Stimulated activated CD8-positive, alpha-beta memory T cell treated with anti-CD3 and anti-CD28 coated beads, Interleukin-4, amount 100 ng/mL, for 48 hours (primary cell): Measurements from ENCODE around the gene TTLL1.
"Not testable (repeated sequence)": the region's sequence is repeated elsewhere in the genome, so short reads cannot be mapped to it uniquely, and the experiment has no call there.

Experiments used
- DNase-seq: peaks from one replicate; pipeline ENCODE4 v3.0.0-alpha.2; 2020

Gene TTLL1

DNA sequence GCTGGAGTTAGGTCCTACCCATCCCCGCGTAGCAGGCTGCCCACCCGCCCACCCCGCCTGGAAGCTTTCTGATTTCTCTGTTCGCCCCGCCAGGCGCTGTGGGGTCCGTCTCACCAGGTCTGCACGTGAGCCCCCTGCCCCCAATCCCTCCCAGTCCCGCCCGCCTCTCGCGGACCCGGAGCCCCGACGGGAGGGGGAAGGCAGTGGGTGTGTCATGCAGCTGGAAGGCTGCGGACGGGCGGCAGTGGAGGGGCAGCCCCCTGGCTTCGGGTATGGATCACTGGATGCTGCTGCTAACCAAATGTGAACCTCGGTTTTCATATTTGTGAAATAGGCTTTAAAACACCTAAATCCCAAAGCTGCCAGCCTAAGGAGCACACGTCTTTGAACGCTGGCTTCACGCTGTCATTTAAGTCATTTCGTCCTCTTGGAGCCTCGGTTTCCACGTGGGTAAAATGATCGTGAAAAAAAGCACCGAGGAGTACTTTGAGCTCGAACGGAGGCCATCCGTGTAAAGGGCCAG is 20.8 kb upstream of the TTLL1 start:
- DNase-seq: no peak

- DNase-seq: no peak
Observed at GRCh38 chr22:43109511-43109910, 20.3 kb upstream of the TTLL1 start.

DNA sequence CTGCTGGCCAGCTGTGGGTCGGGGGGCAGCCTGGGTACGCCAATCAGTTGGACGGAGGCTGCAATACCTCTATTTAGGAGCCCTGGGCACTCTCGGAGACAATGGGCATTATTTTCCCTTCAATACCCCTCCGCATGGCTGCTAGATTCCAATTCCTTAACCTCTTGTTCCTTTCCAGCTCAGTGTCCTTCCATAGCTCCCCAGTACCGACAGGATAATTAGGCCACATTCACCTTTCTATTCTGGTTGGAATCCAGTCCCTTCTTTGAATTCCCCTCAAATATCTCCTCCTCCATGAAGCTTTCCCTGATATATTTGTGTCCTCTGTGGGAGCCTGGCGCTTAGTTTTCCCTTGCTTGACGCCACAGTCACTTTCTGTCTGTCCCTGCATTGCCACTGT is 17.1 kb upstream of the TTLL1 start:
- no peak for DNase-seq

DNA sequence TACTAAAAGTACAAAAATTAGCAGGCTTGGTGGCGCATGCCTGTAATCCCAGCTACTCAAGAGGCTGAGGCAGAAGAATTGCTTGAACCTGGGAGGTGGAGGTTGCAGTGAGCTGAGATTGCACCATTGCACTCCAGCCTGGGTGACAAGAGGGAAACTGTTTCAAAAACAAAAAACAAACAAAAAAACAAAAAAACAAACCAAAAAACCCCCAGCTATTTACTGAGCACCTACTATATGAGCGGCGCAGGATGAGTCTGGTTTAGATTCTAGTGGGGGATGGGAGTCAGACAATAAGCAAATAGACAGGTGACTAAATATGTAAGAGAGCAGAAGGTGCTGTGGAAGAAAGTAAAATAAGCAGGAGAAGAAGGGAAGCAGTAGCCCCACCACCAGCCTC is 15.8 kb upstream of the TTLL1 start:
- not testable (repeated sequence) for DNase-seq

DNA sequence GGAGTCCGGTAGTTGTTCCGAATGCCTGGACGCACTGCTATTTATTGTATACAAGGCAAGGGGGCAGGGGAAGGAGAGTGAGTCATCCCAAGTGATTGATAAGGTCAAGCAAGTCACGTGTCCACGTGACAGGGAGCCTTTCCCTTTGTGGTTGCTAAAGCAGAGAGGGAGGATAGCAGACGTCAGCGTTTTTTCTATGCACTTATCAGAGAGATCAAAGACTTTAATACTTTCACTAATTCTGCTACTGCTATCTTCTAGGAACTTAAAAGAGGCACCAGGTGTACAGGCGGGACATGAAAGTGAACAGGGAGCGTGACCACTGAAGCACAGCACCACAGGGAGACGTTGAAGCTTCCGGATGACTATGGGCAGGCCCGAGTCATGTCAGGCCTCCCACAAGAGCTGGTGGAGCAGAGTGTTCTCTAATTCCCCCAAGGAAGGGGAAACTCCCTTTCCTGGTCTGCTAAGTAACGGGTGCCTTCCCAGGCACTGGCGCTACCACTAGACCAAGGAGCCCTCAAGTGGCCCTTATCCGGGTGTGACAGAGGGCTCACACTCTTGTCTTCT is 14.9 kb upstream of the TTLL1 start:
- DNase-seq: peak; percentile 39

DNA sequence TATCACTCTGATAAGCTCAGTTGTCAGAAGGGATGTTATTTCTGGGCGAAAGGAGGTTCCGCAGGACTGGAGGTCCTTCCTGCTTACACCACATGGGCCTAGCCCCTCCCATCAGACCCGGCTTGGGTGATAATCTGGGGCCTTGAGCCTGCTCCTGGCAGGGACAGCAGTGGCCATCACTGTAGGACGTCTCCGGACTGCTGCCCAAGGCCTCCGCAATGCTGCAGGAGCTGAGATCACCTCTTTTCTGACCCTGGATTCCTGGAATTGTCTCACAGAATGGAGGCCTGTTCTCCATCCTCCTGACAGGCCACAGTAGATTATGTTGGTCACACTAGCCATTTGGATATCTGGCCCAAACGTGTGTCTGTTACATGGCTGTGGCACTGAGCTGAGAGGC is 12.1 kb upstream of the TTLL1 start:
- DNase-seq: no peak

- no peak for DNase-seq
Observed at GRCh38 chr22:43100225-43100624, 11.0 kb upstream of the TTLL1 start.

DNA sequence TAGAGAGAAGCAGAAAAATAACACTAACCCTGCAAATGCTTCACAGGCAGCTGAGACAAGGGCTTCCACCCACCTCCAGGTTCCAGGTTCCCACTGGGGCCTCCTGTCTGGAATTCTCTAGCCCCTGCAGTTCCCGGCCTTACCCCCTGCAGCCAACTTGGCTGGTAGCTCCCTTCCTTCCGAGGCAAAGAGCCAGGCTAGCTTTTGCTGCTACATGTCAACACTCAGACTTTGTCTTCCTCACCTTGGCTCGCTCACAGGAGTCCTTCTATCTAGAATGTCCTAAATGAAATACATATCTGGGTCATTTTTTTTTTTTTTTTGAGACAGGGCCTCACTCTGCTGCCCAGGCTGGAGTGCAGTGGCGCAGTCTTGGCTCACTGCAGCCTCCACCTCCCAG is 9.9 kb upstream of the TTLL1 start:
- no peak for DNase-seq

DNA sequence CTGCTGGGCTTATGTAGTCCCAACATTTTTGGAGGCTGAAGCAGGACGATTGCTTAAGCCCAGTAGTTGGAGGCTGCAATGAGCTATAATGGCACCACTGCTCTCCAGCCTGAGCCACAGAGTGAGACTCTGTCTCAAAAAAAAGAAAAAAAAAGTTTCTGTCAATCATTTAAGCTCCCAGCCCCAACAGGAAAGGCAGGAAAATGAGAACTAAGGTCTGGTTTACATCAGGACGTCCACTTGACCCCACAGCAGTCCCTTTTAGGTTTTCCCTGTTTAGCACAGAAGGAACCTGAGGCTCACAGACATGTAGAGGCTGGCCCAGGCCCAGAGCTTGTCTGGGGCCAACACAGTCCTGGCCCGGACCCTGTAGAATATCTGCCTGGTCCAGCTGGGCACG is 9.2 kb upstream of the TTLL1 start:
- no peak for DNase-seq

- DNase-seq: no peak
Observed at GRCh38 chr22:43096420-43096819, 7.2 kb upstream of the TTLL1 start.

DNA sequence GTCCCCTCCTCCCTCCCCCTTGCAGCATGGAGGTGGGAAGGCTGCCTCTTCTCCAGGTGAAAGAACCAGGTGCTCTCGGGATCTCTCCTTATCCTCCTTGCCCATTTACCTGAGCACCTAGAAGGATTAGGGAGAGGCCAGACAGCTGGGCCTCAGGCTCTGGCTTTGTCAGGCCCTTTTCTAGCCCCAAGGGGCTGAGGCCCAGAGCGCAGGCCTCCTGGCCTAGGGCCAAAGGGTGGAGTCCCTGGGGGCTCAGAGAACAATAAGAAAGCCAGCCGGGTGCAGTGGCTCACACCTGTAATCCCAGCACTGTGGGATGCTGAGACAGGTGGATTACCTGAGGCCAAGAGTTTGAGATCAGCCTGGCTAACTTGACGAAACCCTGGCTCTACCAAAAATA is 5.4 kb upstream of the TTLL1 start:
- no peak for DNase-seq

GRCh38 chr22:43094085-43094484 is 4.9 kb upstream of the TTLL1 start:
- DNase-seq: no peak

GRCh38 chr22:43092085-43092484 is 2.9 kb upstream of the TTLL1 start:
- no peak for DNase-seq

DNA sequence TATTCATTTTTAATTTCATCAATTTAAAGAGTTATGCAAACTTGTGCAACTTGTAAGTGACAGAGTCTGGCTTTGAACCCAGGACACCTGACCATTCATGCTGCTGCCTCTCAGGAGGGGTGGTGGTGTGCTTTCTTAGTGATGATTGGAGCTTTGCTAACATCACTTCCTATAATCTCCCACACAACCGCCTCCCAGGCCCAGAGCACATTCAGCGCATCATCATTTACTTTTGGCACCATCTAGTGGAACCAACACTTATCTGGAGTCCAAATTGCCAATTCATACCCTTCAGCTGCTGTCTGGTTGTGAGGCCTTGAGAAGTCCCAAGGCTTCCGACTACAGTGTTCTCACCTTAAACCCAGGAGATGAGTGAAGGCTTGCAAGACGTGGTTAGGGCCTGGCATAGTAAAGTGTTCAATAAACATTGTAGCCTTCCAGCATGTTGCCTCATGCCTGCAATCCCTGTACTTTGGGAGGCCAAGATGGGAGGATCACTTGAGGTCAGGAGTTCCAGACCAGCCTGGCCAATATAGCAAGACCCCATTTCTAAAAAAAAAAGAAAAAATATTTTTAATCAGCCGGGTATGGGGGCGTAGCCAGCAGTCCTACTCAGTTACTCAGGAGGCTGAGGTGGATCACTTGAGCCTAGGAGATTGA is 1.1 kb upstream of the TTLL1 start:
- peak; percentile 67 for DNase-seq

- peak; percentile 40 for DNase-seq
Observed at GRCh38 chr22:43088627-43088983, 586 bp downstream of the TTLL1 start.

GRCh38 chr22:43085658-43086606 is 3.3 kb downstream of the TTLL1 start:
- DNase-seq: peak; percentile 33

GRCh38 chr22:43081968-43082367 is 7.2 kb downstream of the TTLL1 start:
- DNase-seq: no peak

DNA sequence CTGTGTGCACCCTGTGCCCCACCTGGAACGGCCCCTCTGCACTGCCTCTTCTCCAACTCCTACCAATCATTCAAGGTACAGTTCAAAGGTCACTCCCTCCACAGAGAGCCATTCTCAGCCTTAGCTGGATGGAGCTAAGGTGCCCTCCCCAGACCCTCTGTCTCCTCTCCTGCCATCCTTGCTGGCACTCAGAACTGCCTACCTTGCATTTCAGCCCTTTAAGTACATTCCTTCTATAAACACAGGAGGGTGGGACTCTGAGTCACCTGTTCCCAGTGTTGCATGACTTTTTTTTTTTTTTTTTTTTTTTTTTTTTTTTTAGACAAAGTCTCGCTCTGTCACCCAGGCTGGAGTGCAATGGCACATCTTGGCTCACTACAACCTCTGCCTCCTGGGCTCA is 8.6 kb downstream of the TTLL1 start:
- DNase-seq: no peak

DNA sequence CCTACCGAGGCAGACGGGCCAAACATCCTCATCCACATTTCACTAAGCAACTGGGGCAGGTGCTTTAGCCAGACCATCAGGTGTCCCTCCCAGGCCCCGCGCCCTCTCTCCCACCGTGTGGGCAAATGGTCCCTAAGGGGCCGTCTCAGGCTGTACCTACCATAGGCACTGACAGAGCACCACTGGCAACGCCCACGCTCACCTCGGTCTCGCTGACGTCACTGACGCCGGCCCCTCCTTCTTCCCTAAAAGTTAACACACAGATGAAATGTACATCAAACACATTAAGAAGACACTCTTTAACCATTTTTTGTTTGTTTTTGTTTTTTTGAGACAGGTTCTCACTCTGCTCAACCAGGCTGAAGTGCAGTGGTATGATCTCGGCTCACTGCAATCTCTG is 9.4 kb downstream of the TTLL1 start:
- DNase-seq: no peak

- DNase-seq: no peak
Observed at GRCh38 chr22:43078522-43078921, 10.7 kb downstream of the TTLL1 start.

DNA sequence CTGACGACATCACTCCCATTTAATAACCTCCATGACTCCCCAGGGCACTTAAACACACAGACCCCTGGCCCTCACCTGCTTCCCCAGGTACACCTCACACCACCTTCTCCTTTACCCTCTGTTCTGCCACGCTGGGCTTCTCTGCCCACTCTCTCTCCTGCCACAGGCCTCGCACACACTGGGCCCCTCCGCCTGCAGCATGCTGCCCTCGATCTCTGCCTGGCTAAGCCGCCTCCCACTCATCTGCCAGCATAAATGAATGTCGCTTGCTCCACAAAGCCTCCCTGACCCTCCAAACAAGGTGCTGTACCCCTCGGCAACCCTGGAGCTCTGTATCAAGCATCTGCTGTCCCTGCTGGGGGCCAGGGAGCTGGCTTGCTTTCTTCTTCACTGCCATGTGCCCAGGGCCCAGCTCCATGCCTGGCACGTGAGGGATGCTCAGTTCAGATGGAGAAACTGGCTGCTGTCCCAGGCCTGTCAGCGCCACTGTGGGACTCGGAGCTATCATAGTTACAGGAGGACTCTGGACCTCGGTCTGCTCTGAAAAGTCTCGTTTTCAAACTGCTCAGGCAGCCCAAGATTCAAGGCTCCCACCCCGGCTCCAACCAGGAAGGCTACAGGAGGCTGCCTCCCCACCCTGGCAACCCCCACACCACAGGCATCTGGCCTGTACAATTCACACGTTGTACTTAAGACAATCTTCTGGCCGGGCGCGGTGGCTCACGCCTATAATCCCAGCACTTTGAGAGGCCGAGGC is 11.9 kb downstream of the TTLL1 start:
- no peak for DNase-seq

- no peak for DNase-seq
Observed at GRCh38 chr22:43066844-43067385, 22.3 kb downstream of the TTLL1 start.

DNA sequence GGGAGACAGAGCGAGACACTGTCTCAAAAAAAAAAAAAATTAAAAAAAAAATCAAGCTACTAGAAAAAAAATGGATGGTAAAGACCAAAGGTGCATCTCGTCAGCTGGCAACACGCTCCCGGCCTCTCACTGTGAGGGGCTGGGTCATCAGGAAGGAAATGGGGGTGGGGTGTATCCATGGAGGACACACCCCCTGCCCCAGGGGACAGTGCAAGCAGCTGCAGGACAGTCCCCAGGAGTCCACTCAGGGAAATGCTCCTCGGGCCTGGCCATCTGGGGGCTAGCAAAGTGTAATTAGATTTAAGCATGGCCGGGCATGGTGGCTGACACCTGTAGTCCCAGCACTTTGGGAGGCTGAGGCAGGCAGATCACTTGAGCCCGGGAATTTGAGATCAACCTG is 23.1 kb downstream of the TTLL1 start:
- no peak for DNase-seq
